ENCODE data around the gene WDR35.

DNA sequence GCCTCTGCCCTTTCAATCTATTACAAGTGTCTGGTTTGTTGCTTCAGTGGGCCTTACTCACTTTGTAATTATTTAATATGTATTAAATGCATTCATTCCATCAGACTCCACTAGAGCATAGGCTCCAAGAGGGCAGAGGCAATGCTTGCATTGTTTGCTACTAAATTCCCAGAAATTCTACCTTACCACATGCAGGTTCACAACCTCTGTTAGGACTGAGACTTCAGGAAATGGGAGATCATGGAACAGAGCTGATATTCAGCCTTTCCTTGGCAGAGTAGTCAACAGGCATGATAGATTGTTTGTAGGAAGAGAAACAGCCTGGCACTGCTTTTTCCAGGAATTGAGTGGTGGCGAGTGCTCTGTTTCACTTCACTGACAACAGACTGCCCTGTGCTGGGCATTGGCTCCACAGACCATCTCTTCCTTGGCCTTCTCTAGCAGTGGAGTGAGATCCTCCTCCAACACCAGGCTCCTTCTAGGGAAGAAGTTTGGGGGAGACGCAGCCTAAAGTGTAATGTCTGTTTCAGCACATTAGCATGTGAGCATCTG, 28.8 kb upstream of the WDR35 start:
- TF ChIP-seq, protein P1, sequence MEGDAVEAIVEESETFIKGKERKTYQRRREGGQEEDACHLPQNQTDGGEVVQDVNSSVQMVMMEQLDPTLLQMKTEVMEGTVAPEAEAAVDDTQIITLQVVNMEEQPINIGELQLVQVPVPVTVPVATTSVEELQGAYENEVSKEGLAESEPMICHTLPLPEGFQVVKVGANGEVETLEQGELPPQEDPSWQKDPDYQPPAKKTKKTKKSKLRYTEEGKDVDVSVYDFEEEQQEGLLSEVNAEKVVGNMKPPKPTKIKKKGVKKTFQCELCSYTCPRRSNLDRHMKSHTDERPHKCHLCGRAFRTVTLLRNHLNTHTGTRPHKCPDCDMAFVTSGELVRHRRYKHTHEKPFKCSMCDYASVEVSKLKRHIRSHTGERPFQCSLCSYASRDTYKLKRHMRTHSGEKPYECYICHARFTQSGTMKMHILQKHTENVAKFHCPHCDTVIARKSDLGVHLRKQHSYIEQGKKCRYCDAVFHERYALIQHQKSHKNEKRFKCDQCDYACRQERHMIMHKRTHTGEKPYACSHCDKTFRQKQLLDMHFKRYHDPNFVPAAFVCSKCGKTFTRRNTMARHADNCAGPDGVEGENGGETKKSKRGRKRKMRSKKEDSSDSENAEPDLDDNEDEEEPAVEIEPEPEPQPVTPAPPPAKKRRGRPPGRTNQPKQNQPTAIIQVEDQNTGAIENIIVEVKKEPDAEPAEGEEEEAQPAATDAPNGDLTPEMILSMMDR (IDR thresholded peaks at IDR 0.05; ENCODE audit: low read depth, low read length) = no peak
- TF ChIP-seq EZH2phosphoT487 (IDR thresholded peaks at IDR 0.05; ENCODE audit: low read depth) = no peak
